Measurements from ENCODE around the gene ANKIB1. TPM values are rescaled to one million over a fixed set of nuclear protein-coding genes. Genes with fewer than 3 reads are reported as not detected.
"Not testable (repeated sequence)": the region's sequence is repeated elsewhere in the genome, so short reads cannot be mapped to it uniquely, and the experiment has no call there.

ANKIB1 gene
- polyA plus RNA-seq, 3 donors = 40.9 to 56.4 (median 53.7) TPM

GRCh38 chr7:92400013-92400412, 154.2 kb downstream of the ANKIB1 start:
- no peak for DNase-seq

DNA sequence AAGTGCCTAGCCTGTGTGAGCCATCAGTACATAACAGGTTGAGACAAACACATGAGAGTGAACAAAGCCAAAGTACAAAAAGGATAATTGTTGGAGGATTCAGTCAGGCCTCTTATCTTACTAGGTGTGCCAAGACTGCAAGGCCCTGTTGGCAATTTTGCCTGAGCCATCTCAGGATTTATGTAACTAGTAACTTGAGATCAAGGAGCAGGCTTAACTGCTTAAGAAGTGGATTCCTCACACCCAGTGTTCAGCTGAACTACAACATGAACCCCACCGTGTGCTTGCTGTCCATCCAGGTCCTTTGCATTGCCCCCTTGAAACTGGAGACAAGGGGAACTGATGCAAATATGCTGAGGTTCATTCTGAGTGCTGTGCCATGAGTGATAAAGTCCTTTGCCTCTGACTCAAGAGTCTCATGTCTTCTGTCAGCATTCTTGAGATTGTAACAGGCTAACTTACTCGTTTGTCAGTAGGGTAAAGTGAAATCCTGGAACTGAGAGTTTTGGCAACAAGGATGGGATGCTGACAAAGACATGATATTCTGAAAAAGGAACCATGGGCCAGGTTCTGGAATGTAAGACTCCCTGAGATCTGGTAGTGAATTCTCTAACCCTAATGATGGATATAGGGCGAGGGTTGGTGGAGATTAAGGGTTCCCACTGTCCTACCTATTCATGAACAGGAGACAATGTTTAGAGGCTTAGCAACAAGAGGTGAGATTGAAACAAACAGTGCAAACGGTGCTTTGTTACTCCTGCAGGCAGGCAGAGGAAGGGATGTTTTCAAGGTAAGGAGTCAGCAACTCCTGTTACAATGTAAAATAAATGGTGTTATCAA, 157.4 kb downstream of the ANKIB1 start:
- no peak for DNase-seq

GRCh38 chr7:92403760-92404074, 157.9 kb downstream of the ANKIB1 start:
- DNase-seq = no peak

- DNase-seq = no peak
Observed at GRCh38 chr7:92404170-92404614, 158.4 kb downstream of the ANKIB1 start.

DNA sequence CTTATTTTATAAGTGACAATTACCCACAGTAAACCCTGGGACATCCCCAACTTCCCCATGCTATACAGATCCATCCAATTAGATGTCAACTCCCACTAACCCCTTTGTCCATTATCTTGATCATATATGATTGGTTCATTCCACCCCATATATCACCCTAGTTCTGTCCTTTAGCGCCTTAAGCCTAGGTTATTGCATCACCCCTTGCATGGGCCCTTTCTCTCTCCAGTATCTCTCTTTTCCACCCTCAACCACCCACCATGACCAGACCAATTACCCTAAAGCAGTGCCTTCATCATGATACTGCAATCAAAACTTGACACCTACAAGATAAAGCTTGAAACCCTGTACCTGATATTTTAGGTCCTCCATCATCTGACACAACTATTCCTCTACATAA, 163.6 kb downstream of the ANKIB1 start:
- DNase-seq = no peak

DNA sequence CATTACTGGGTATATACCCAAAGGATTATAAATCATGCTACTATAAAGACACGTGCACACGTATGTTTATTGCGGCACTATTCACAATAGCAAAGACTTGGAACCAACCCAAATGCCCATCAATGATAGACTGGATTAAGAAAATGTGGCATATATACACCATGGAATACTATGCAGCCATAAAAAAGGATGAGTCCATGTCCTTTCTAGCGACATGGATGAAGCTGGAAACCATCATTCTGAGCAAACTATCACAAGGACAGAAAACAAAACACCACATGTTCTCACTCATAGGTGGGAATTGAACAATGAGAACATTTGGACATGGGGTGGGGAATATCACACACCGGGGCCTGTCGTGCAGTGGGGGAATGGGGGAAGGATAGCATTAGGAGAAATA, 164.4 kb downstream of the ANKIB1 start:
- not testable (repeated sequence) for DNase-seq

DNA sequence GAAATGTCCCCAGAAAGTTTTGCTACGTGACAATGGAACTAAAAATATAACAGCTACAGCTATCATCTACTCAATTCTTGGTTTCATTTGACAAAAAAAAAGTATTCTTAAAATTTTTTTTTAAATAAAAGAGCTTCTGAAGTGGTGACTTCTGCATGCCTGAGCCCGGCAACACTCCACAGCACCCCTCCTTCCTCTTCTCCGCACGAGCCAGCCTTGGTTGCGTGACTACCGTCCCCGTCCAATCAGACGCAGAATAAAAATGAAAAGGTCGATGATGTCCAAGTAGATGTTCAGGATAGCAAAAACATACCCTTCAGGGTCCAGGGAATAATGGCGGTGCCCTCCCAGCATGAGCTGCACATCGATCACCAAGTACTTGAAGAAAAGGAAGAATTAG, 167.0 kb downstream of the ANKIB1 start:
- DNase-seq = no peak

GRCh38 chr7:92413550-92413949, 167.8 kb downstream of the ANKIB1 start:
- no peak for DNase-seq

- DNase-seq = no peak
Observed at GRCh38 chr7:92415225-92415624, 169.5 kb downstream of the ANKIB1 start.

GRCh38 chr7:92417913-92418312, 172.1 kb downstream of the ANKIB1 start:
- DNase-seq = no peak

- peak; percentile 45 for DNase-seq
Observed at GRCh38 chr7:92421676-92422435, 176.1 kb downstream of the ANKIB1 start.

- no peak for DNase-seq
Observed at GRCh38 chr7:92422926-92423325, 177.2 kb downstream of the ANKIB1 start.

DNA sequence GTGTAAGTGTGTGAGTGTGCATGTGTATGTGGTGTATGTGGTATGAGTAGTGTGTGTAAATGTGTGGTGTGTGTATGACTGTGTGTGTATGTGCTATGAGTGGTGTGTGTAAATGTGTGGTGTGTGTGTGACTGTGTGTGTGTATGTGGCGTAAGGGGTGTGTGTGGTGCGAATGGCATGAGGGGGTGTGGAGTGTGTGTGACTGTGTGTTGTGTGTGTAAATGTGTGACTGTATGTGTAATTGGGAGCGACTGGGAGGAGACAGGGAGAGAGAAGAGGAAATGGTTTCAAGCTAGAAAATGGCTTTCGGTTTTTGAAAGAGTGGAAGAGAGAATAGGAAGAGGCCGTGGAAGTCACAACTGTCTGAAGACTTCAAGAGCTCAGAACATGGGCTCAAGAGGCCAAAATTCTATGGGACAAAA, 177.9 kb downstream of the ANKIB1 start:
- no peak for DNase-seq

DNA sequence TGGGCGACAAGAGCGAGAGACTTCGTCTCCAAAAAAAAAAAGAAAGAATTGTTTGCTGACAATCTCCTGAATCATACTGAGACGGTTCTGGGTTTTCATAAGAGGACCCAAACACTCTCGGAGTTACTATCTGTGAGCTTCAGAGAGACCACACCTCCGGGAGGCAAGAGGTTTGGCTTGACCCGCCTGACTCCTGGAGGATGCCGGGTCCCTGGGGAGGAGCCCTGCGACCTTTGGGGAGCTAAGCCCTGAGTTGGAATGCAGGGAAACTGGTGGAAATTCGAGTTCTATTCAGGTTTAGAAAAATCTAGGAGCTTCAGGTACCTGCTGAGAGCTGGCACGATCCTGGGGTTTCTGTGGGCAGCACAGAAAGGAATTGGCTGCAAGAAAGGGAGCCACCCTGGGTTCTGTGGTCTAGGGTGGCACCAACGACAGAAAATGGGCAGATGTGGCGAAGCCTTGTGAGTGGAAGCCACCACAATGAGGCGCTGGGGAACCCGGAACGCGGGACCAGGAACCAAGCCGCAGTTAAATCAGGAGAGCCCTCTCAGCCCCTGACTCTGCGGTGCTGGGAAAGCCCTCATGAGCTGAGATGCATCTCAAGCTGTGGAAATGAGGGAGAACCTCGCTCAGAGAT, 179.7 kb downstream of the ANKIB1 start:
- DNase-seq = no peak

DNA sequence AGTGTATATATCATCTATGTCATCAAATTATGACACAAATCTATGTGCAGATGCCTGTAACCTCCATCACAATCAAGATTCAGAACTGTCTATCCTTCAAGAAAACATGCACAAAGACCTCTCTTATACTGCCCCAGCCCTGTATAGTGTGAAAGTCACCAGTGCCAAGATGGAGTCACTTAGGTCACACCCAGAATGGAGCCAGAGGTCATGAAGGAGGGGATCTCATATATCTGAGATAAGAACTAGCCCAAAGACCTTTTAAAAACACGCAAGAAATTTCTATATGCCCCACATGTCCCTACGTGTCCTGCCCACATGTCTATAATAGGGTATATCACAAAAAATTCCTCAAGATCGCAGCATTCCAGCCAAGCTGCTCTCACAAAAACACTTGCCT, 181.4 kb downstream of the ANKIB1 start:
- DNase-seq = no peak

GRCh38 chr7:92432299-92432946, 186.6 kb downstream of the ANKIB1 start:
- DNase-seq = no peak

GRCh38 chr7:92433019-92433418, 187.2 kb downstream of the ANKIB1 start:
- no peak for DNase-seq

DNA sequence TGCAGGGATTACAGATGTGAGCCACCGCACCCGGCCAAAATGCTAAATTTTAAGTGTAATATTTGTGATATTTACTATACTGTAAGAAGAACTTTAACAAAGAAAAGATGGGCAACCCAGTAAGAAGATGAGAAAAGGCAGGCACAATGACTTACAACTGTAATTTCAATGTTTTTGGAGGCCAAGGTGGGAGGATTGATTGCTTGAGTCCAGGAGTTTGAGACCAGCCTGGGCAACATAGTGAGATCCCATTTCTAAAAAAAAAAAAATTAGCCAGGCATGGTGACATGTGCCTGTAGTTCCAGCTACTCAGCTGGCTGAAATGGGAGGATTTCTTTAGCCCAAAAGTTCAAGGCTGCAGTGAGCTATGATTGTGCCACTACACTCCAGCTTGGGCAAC, 189.8 kb downstream of the ANKIB1 start:
- DNase-seq = no peak

DNA sequence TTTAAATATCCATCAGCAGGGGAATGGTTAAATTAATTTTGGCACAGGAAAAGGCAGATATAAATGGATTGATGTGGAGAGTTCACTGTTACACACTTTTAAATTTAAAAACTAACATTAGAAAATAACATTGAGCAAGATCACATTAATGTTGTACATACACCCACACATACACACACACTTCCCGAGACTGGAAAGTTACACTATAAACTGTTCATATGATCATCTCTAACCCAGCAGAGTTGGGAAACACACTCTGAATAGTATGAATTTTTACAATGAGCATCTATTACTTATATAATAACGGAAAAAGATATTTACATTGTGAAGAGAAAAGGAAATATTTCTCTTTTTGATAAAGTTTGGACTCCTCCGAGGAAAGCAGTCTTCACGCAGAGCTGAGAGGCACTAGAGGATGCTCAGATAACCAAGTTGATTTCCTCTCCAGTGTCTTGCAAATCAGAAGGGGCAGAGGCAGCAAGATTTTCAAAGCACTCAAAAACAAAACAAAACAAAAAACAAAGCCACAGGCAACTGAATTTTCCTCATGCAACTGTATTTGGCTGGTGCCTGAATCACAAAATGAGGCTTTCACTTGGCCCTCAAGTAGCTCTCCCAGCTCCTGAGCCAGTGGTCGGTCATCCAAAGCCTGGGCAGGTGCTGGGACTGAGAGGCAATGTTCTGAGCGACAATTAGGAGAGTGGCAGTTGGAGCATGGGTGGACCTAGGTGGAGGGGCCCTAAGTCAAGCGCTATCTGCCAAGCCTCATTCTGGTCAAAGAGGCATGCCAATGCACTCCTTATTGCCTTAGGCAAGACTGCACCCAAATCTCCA, 191.1 kb downstream of the ANKIB1 start:
- no peak for DNase-seq

DNA sequence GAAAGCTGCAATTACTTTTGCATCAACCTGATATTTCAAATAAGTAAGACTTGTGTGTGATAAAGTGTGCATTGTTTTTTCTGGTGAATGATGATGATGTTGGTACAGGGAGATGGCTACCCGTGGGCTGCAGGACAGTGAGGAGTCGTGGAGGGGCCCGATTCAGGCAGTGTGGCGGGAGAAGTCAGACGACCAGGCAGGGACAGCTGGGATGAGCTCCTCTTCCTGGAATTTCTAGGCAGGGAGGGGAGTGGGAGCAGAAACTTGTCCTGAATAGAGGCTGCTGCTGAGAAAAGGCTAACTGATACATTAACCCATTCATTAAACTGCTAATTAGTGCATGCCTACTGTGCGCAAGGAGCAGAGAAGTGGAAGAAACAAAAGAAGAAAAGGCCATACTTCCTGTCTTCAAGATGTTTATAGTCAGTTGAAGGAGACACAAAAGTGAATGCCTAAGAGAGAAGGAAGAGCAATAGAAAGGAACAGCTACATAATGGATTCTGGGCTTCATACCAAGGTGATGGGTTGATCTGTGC, 192.2 kb downstream of the ANKIB1 start:
- DNase-seq = no peak

DNA sequence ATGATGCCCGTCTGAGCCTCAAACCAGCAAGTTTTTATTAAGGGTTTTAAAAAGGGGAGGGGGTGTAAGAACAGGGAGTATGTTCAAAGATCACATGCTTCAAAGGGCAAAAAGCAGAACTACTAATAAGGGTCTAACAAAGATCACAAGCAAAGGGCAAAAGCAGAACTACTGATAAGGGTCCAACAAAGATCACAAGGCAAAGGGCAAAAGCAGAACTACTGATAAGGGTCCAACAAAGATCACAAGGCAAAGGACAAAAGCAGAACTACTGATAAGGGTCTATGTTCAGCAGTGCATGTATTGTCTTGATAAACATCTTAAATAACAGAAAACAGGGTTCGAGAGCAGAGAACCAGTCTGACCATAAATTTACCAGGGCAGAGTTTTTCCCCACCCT, 196.9 kb downstream of the ANKIB1 start:
- not testable (repeated sequence) for DNase-seq

Measured in renal pelvis (tissue), 4 donors.